PC-9 (cell line): ENCODE results near the gene LMF1. TPM values are rescaled to one million over a fixed set of nuclear protein-coding genes. Genes with fewer than 3 reads are reported as not detected.

Experiments used
- BruUV-seq: library from RNA; stranded (reverse); fragments of 400-500 nt; replicated peaks from 2 replicates; lab custom pipeline; 2021; lab: Mats Ljungman, UMichigan
- CTCF ChIA-PET: fragments of 300-600 bp; sonication (Branson Sonifier 250); formaldehyde crosslinking; loops from one replicate; lab custom pipeline; 2022; ENCODE audit warnings: antibody characterized with exemption; lab: Charles Lee
- POLR2A ChIA-PET: fragments of 300-600 bp; sonication (Branson Sonifier 250); formaldehyde crosslinking; loops from one replicate; lab custom pipeline; 2022; ENCODE audit warnings: antibody characterized with exemption; ENCODE audit not compliant: unreplicated experiment; lab: Charles Lee
- DNase-seq, 2 experiments: peaks; one replicate each; pipeline versions ENCODE4 v3.0.0 to v3.0.0-alpha.2; 2015 to 2022; ENCODE audit warnings: mixed read lengths in 1 of 2
- H2AFZ ChIP-seq: fragments of 200-600 bp; sonication (generic); 2 replicates; pipeline ENCODE4 v1.8.1; 2017; ENCODE audit warnings: antibody characterized with exemption
- H3F3A ChIP-seq: fragments of 200-600 bp; sonication (generic); 2 replicates; pipeline ENCODE4 v1.8.1; 2017; ENCODE audit warnings: antibody characterized with exemption, mild to moderate bottlenecking, low read depth; ENCODE audit not compliant: insufficient read depth
- H3K27ac ChIP-seq: fragments of 200-600 bp; sonication (generic); 2 replicates; pipeline ENCODE4 v1.6.1; 2016; ENCODE audit warnings: mixed run types
- H3K27me3 ChIP-seq: fragments of 200-600 bp; sonication (generic); 2 replicates; pipeline ENCODE4 v1.6.1; 2016; ENCODE audit warnings: low read depth, mixed run types; ENCODE audit not compliant: insufficient read depth
- H3K36me3 ChIP-seq: fragments of 200-600 bp; sonication (generic); 2 replicates; pipeline ENCODE4 v1.6.1; 2016; ENCODE audit warnings: low read depth, mixed run types
- H3K4me1 ChIP-seq: fragments of 200-600 bp; sonication (generic); replicated peaks from 2 replicates; pipeline ENCODE4 v1.6.1; 2016; ENCODE audit warnings: mixed run types; ENCODE audit not compliant: insufficient read depth
- H3K4me2 ChIP-seq: fragments of 200-600 bp; sonication (generic); 2 replicates; pipeline ENCODE4 v1.6.1; 2017; ENCODE audit warnings: mixed run types
- H3K4me3 ChIP-seq: fragments of 200-600 bp; sonication (generic); 2 replicates; pipeline ENCODE4 v1.6.1; 2016; ENCODE audit warnings: mixed run types
- H3K79me2 ChIP-seq: fragments of 200-600 bp; sonication (generic); 2 replicates; pipeline ENCODE4 v1.6.1; 2017; ENCODE audit warnings: low read depth, mixed run types
- H3K9me2 ChIP-seq: fragments of 200-600 bp; sonication (generic); 2 replicates; pipeline ENCODE4 v1.8.1; 2017; ENCODE audit warnings: mild to moderate bottlenecking; ENCODE audit not compliant: insufficient read depth
- H3K9me3 ChIP-seq: fragments of 200-600 bp; sonication (generic); 2 replicates; pipeline ENCODE4 v1.8.1; 2016; ENCODE audit warnings: low read depth; ENCODE audit not compliant: insufficient read depth
- H4K20me1 ChIP-seq: fragments of 200-600 bp; sonication (generic); 2 replicates; pipeline ENCODE4 v1.8.1; 2017; ENCODE audit not compliant: insufficient read depth
- CTCF ChIP-seq: fragments of 200-600 bp; sonication (generic); conservative IDR thresholded peaks from 2 replicates; pipeline ENCODE4 v1.6.1; 2017; ENCODE audit warnings: mixed run types, antibody characterized with exemption, mild to moderate bottlenecking, moderate library complexity
- EZH2 ChIP-seq: fragments of 200-600 bp; sonication (generic); IDR thresholded peaks from 2 replicates; pipeline ENCODE4 v1.8.0; 2017; ENCODE audit warnings: antibody characterized with exemption, low read depth
- intact Hi-C: fragments of 100-400 bp; cut with micrococcal nuclease; formaldehyde crosslinking; loops from one replicate; pipeline ENCODE4 v1.10.0; 2022; ENCODE audit not compliant: unreplicated experiment
- total RNA-seq: library from RNA; stranded (reverse); gene quantifications from 2 replicates; pipeline ENCODE4 v1.2.3, GENCODE V29; 2021

Gene LMF1
- total RNA-seq, 1 experiment from 2014 or later = 31.3 TPM

GRCh38 chr16:984121-984694, 13.4 kb upstream of the LMF1 start:
- no peak overlapping the region for H3K27ac ChIP-seq
- POLR2A ChIA-PET = no interaction called here
- no peaks in the 10 kb centered on the region for H3K9me2 ChIP-seq
- H3K4me3 ChIP-seq = no peak overlapping the region
- H3K36me3 ChIP-seq = no peaks in the 10 kb centered on the region
- H3K79me2 ChIP-seq = no peaks in the 10 kb centered on the region
- TF ChIP-seq EZH2 (no peak), CTCF (no peak)
- intact Hi-C loops = no loop called here
- H3F3A ChIP-seq = no peaks in the 10 kb centered on the region
- no TSS peak for BruUV-seq
- CTCF ChIA-PET = no interaction called here
- H3K9me3 ChIP-seq = no peaks in the 10 kb centered on the region
- no peak overlapping the region for H2AFZ ChIP-seq
- H4K20me1 ChIP-seq = no peaks in the 10 kb centered on the region
- no peak for DNase-seq
- H3K4me2 ChIP-seq = no peak overlapping the region
- H3K4me1 ChIP-seq = no peaks in the 10 kb centered on the region
- peaks cover 65% of the 10 kb centered on the region for H3K27me3 ChIP-seq

- BruUV-seq = no TSS peak
- CTCF ChIA-PET = no interaction called here
Observed at GRCh38 chr16:983044-984030, 12.6 kb upstream of the LMF1 start.

More at GRCh38 chr16:983044-984030, 12.6 kb upstream of the LMF1 start:
- Histone ChIP-seq H3K4me2 (no peak overlapping the region), H4K20me1 (no peaks in the 10 kb centered on the region), H2AFZ (no peak overlapping the region), H3K79me2 (no peaks in the 10 kb centered on the region), H3K4me3 (no peak overlapping the region), H3K27ac (no peak overlapping the region), H3K36me3 (no peaks in the 10 kb centered on the region), H3K9me2 (no peaks in the 10 kb centered on the region), H3K4me1 (no peaks in the 10 kb centered on the region), H3K27me3 (peaks cover 64% of the 10 kb centered on the region), H3F3A (no peaks in the 10 kb centered on the region), H3K9me3 (no peaks in the 10 kb centered on the region)
- intact Hi-C loops = no loop called here
- TF ChIP-seq EZH2 (no peak), CTCF (no peak)
- POLR2A ChIA-PET = no interaction called here
- DNase-seq = no peak
